Measurements from ENCODE around the gene ZNF831. TPM values are rescaled to one million over a fixed set of nuclear protein-coding genes. Genes with fewer than 3 reads are reported as not detected.

Gene ZNF831
- total RNA-seq, 4 donors from 2014 or later: 0.20 to 0.30 (median 0.24) TPM

- TF ChIP-seq CTCF (IDR thresholded peaks at IDR 0.05): no peak
- TF ChIP-seq POLR2A (IDR thresholded peaks at IDR 0.05): no peak
- no peak overlapping the region for H3K4me3 ChIP-seq (ENCODE audit: low read depth, poor library complexity, severe bottlenecking)
- no peak for DNase-seq (ENCODE audit: low spot score in 2 of 2)
- WGBS, 2 donors: 61 to 80% methylated on average over 8 to 10 of the region's 10 CpGs
- intact Hi-C loops (cut with DNase I; ENCODE audit: low total_unique reads): no loop called here
These were observed 15.5 kb downstream of the ZNF831 start for GRCh38 chr20:59178983-59179595.

GRCh38 chr20:59179988-59180387, 16.4 kb downstream of the ZNF831 start:
- no peak for DNase-seq (ENCODE audit: low spot score in 2 of 2)
- 92 to 93% methylated on average over 5 of the region's 5 CpGs for WGBS, 2 donors
- no peak overlapping the region for H3K4me3 ChIP-seq (ENCODE audit: low read depth, poor library complexity, severe bottlenecking)

GRCh38 chr20:59181936-59182335, 18.3 kb downstream of the ZNF831 start:
- H3K4me3 ChIP-seq (ENCODE audit: low read depth, poor library complexity, severe bottlenecking): no peak overlapping the region
- TF ChIP-seq POLR2A (IDR thresholded peaks at IDR 0.05) (no peak), CTCF (IDR thresholded peaks at IDR 0.05) (no peak)
- 79 to 85% methylated on average over 2 of the region's 2 CpGs for WGBS, 2 donors
- intact Hi-C loops (cut with DNase I; ENCODE audit: low total_unique reads): no loop called here
- DNase-seq (ENCODE audit: low spot score in 2 of 2): no peak

More at GRCh38 chr20:59179988-59180387, 16.4 kb downstream of the ZNF831 start:
- TF ChIP-seq POLR2A (IDR thresholded peaks at IDR 0.05) (no peak), CTCF (IDR thresholded peaks at IDR 0.05) (no peak)
- intact Hi-C loops (cut with DNase I; ENCODE audit: low total_unique reads): no loop called here

GRCh38 chr20:59182401-59183044, 18.9 kb downstream of the ZNF831 start:
- intact Hi-C loops (cut with DNase I; ENCODE audit: low total_unique reads): no loop called here
- WGBS, 2 donors: 69 to 74% methylated on average over 7 of the region's 7 CpGs
- TF ChIP-seq CTCF (IDR thresholded peaks at IDR 0.05): no peak
- TF ChIP-seq POLR2A (IDR thresholded peaks at IDR 0.05): no peak
- H3K4me3 ChIP-seq (ENCODE audit: low read depth, poor library complexity, severe bottlenecking): no peak overlapping the region
- DNase-seq (ENCODE audit: low spot score in 2 of 2): no peak

- TF ChIP-seq CTCF (IDR thresholded peaks at IDR 0.05): no peak
- TF ChIP-seq POLR2A (IDR thresholded peaks at IDR 0.05): no peak
- H3K4me3 ChIP-seq (ENCODE audit: low read depth, poor library complexity, severe bottlenecking): no peak overlapping the region
- intact Hi-C loops (cut with DNase I; ENCODE audit: low total_unique reads): no loop called here
- no peak for DNase-seq (ENCODE audit: low spot score in 2 of 2)
These were observed 20.1 kb downstream of the ZNF831 start for GRCh38 chr20:59183751-59184150.

All from lower leg skin (tissue), 4 donors.